Uterus (tissue), 2 donors: ENCODE data around the gene HSBP1.

ENCODE experiments used
- CTCF ChIP-seq, 4 experiments: fragments of 200-600 bp in 2 of 4; fragments of 450-650 bp in 2 of 4; sonication (generic) in 2 of 4; IDR thresholded peaks; one replicate each; pipeline ENCODE4 v1.5.1; 2016 to 2019; ENCODE audit warnings: antibody characterized with exemption in 4 of 4, mild to moderate bottlenecking in 2 of 4, moderate library complexity in 1 of 4
- POLR2A ChIP-seq, 2 donors: fragments of 450-650 bp; IDR thresholded peaks; one replicate each; pipeline ENCODE4 v1.6.1; 2016; ENCODE audit warnings: antibody characterized with exemption in 2 of 2, mild to moderate bottlenecking in 1 of 2, moderate library complexity in 1 of 2

- TF ChIP-seq CTCF (IDR thresholded peaks at IDR 0.05) (no peak), POLR2A (IDR thresholded peaks at IDR 0.05) (no peak)
These were observed 10.5 kb downstream of the HSBP1 start for GRCh38 chr16:83818276-83818675.
